ENCODE results near the gene AFG1L. TPM values are rescaled to one million over a fixed set of nuclear protein-coding genes. Genes with fewer than 3 reads are reported as not detected.

The AFG1L gene
- total RNA-seq, 1 experiment from 2014 or later = 4.9 TPM

GRCh38 chr6:108363889-108364313 lies 69.0 kb downstream of the AFG1L start (continued):
- TF ChIP-seq FOSL1 (IDR thresholded peaks at IDR 0.05; ENCODE audit: low read depth) = no peak

- POLR2A ChIA-PET = no interaction called here
Observed at GRCh38 chr6:108364470-108364869, 69.6 kb downstream of the AFG1L start.

DNA sequence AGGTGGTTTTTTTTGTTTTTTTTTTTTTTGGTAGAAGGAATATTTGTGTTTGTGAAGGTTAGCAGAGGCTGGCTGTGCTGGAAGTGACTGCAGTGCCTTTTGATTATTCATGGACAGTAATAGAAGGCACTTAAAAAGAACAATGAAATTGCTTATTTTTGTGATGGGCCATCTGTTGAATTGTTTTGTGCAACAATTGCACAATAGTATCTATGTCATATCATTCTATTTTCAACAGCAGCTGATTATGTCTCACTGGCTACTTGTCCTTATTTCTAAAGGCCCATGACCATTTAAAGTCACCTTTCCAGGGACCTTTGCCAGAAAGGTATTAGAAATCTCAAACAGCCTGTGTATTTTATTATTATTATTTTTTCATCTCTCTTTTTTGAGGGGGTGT lies 70.6 kb downstream of the AFG1L start:
- Histone ChIP-seq H3K9ac (ENCODE audit: low read length) (no peak overlapping the region), H3K79me2 (ENCODE audit: insufficient read depth, low read length) (no peaks in the 10 kb centered on the region), H4K20me1 (ENCODE audit: insufficient read depth) (no peaks in the 10 kb centered on the region), H3K36me3 (ENCODE audit: control insufficient read depth in 1 of 2, insufficient read depth in 2 of 2, low read length in 2 of 2) (no peaks in the 10 kb centered on the region), H3K4me2 (ENCODE audit: low read length) (no peak overlapping the region), H3K9me3 (ENCODE audit: control insufficient read depth in 1 of 2, insufficient read depth in 1 of 2, low read depth in 1 of 2, low read length in 2 of 2) (no peaks in the 10 kb centered on the region), H3K27ac (ENCODE audit: low read depth, low read length) (no peak overlapping the region), H2AFZ (ENCODE audit: low read depth, low read length, poor library complexity, severe bottlenecking) (no peak overlapping the region), H3K4me3 (replicated peaks in 1 of 2; ENCODE audit: low read depth in 1 of 2, low read length in 2 of 2) (no peak overlapping the region), H3K27me3 (ENCODE audit: insufficient read depth, low read length) (no peaks in the 10 kb centered on the region), H3K9me2 (ENCODE audit: insufficient read depth) (no peaks in the 10 kb centered on the region), H3K4me1 (ENCODE audit: control insufficient read depth in 1 of 2, insufficient read depth in 2 of 2, low read length in 2 of 2) (no peaks in the 10 kb centered on the region)
- RAD21 ChIA-PET (ENCODE audit: low non-redundant PET in 1 of 2, low total read pairs in 2 of 2, uncharacterized antibody in 2 of 2, unreplicated experiment in 2 of 2) = no interaction called here
- ATAC-seq (no peak), DNase-seq (ENCODE audit: low read depth, low spot score) (no peak)
- intact Hi-C loops (cut with micrococcal nuclease) = loop anchor here (10.0 kb wide), 1 partner anchor 251 kb away; no protein-coding TSS in a partner anchor
- CTCF ChIA-PET = interaction anchor here (0.6 kb wide), 1 partner anchor 268 kb away, joined by 4 read pairs; no protein-coding TSS in a partner anchor
- no TSS peak for BruUV-seq (replicated peaks)
- POLR2A ChIA-PET = no interaction called here
- TF ChIP-seq, protein P1, sequence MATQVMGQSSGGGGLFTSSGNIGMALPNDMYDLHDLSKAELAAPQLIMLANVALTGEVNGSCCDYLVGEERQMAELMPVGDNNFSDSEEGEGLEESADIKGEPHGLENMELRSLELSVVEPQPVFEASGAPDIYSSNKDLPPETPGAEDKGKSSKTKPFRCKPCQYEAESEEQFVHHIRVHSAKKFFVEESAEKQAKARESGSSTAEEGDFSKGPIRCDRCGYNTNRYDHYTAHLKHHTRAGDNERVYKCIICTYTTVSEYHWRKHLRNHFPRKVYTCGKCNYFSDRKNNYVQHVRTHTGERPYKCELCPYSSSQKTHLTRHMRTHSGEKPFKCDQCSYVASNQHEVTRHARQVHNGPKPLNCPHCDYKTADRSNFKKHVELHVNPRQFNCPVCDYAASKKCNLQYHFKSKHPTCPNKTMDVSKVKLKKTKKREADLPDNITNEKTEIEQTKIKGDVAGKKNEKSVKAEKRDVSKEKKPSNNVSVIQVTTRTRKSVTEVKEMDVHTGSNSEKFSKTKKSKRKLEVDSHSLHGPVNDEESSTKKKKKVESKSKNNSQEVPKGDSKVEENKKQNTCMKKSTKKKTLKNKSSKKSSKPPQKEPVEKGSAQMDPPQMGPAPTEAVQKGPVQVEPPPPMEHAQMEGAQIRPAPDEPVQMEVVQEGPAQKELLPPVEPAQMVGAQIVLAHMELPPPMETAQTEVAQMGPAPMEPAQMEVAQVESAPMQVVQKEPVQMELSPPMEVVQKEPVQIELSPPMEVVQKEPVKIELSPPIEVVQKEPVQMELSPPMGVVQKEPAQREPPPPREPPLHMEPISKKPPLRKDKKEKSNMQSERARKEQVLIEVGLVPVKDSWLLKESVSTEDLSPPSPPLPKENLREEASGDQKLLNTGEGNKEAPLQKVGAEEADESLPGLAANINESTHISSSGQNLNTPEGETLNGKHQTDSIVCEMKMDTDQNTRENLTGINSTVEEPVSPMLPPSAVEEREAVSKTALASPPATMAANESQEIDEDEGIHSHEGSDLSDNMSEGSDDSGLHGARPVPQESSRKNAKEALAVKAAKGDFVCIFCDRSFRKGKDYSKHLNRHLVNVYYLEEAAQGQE (IDR thresholded peaks at IDR 0.05; ENCODE audit: low read depth) = no peak
- TF ChIP-seq TCF7L2 (IDR thresholded peaks at IDR 0.05; ENCODE audit: borderline replicate concordance, extremely low read depth, insufficient read depth, insufficient read length) (no peak), EZH2phosphoT487 (IDR thresholded peaks at IDR 0.05; ENCODE audit: borderline replicate concordance) (no peak), ZNF274 (IDR thresholded peaks at IDR 0.05; ENCODE audit: low read depth, low read length) (no peak), FOSL1 (IDR thresholded peaks at IDR 0.05; ENCODE audit: low read depth) (no peak), JUND (IDR thresholded peaks at IDR 0.05) (no peak), ZFX (IDR thresholded peaks at IDR 0.05) (no peak), ELF1 (IDR thresholded peaks at IDR 0.05; ENCODE audit: borderline replicate concordance, low read depth) (no peak), RAD21 (IDR thresholded peaks at IDR 0.05; ENCODE audit: low read depth) (no peak), EGR1 (IDR thresholded peaks at IDR 0.05; ENCODE audit: low read depth) (no peak)
- TF ChIP-seq, protein P2, sequence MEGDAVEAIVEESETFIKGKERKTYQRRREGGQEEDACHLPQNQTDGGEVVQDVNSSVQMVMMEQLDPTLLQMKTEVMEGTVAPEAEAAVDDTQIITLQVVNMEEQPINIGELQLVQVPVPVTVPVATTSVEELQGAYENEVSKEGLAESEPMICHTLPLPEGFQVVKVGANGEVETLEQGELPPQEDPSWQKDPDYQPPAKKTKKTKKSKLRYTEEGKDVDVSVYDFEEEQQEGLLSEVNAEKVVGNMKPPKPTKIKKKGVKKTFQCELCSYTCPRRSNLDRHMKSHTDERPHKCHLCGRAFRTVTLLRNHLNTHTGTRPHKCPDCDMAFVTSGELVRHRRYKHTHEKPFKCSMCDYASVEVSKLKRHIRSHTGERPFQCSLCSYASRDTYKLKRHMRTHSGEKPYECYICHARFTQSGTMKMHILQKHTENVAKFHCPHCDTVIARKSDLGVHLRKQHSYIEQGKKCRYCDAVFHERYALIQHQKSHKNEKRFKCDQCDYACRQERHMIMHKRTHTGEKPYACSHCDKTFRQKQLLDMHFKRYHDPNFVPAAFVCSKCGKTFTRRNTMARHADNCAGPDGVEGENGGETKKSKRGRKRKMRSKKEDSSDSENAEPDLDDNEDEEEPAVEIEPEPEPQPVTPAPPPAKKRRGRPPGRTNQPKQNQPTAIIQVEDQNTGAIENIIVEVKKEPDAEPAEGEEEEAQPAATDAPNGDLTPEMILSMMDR (IDR thresholded peaks at IDR 0.05 in 2 of 3, conservative IDR thresholded peaks at IDR 0.05 in 1 of 3; ENCODE audit: borderline replicate concordance in 1 of 3, insufficient read depth in 1 of 3, low read depth in 2 of 3, low read length in 2 of 3) = no peak

More at GRCh38 chr6:108364470-108364869, 69.6 kb downstream of the AFG1L start:
- Histone ChIP-seq H3K9ac (ENCODE audit: low read length) (no peak overlapping the region), H3K9me2 (ENCODE audit: insufficient read depth) (no peaks in the 10 kb centered on the region), H3K27ac (ENCODE audit: low read depth, low read length) (no peak overlapping the region), H2AFZ (ENCODE audit: low read depth, low read length, poor library complexity, severe bottlenecking) (no peak overlapping the region), H3K36me3 (ENCODE audit: control insufficient read depth in 1 of 2, insufficient read depth in 2 of 2, low read length in 2 of 2) (no peaks in the 10 kb centered on the region), H3K4me2 (ENCODE audit: low read length) (no peak overlapping the region), H4K20me1 (ENCODE audit: insufficient read depth) (no peaks in the 10 kb centered on the region), H3K79me2 (ENCODE audit: insufficient read depth, low read length) (no peaks in the 10 kb centered on the region), H3K27me3 (ENCODE audit: insufficient read depth, low read length) (no peaks in the 10 kb centered on the region), H3K4me3 (replicated peaks in 1 of 2; ENCODE audit: low read depth in 1 of 2, low read length in 2 of 2) (no peak overlapping the region), H3K9me3 (ENCODE audit: control insufficient read depth in 1 of 2, insufficient read depth in 1 of 2, low read depth in 1 of 2, low read length in 2 of 2) (no peaks in the 10 kb centered on the region), H3K4me1 (ENCODE audit: control insufficient read depth in 1 of 2, insufficient read depth in 2 of 2, low read length in 2 of 2) (no peaks in the 10 kb centered on the region)
- CTCF ChIA-PET = no interaction called here
- ATAC-seq = no peak
- DNase-seq (ENCODE audit: low read depth, low spot score) = no peak
- intact Hi-C loops (cut with micrococcal nuclease) = loop anchor here (10.0 kb wide), 1 partner anchor 250 kb away; no protein-coding TSS in a partner anchor
- RAD21 ChIA-PET (ENCODE audit: low non-redundant PET in 1 of 2, low total read pairs in 2 of 2, uncharacterized antibody in 2 of 2, unreplicated experiment in 2 of 2) = no interaction called here
- TF ChIP-seq, protein P3, sequence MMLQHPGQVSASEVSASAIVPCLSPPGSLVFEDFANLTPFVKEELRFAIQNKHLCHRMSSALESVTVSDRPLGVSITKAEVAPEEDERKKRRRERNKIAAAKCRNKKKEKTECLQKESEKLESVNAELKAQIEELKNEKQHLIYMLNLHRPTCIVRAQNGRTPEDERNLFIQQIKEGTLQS (IDR thresholded peaks at IDR 0.05) = no peak
- no peak for TF ChIP-seq YY1 (IDR thresholded peaks at IDR 0.05; ENCODE audit: extremely low read depth, insufficient replicate concordance, low read depth, low read length)
- TF ChIP-seq RAD21 (IDR thresholded peaks at IDR 0.05; ENCODE audit: low read depth) = no peak
- TF ChIP-seq CEBPB (IDR thresholded peaks at IDR 0.05; ENCODE audit: low read depth) = no peak
- no peak for TF ChIP-seq EGR1 (IDR thresholded peaks at IDR 0.05; ENCODE audit: low read depth)
- no TSS peak for BruUV-seq (replicated peaks)

Measured in HCT116 (cell line).